ENCODE measurements around the gene RB1.
A peak's percentile ranks its signal among the peaks of the same experiment; 100 is the strongest.

DNA sequence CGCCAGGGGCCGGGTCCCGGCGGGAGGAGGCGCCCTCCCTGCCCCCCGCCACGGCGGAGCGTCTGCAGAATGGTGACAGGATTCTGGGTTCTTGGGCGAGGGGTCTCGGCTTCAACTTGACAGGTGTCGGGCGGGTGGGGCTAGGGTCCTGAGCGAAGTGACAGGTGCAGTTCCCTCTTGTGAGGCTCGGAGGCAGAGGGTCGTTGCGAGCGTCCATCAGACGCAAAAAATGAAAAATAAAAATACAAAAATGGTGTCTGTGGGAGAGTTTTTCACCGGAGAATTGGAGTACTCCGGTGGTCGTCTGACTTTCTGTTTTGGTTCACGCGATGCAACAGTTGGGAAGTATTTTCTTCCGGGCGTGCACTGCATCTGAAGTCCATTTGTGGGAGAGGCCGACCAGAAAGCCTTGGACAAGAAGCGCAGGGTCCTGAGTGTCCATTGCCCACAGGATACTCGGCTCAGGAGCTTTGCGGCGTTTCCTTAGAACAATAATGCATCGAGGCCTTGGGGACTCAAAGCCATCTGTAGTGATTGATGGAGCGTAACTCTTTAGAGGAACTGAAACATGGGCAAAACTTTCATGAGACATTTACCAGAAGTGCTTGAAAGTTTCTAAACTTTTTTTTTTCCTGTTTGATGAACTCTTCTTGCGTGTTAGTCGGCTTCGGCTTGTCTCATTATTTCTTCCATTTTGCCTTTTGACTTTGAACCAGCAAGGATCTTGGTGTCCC is 759 bp downstream of the RB1 start:
- TF ChIP-seq POLR2A (IDR thresholded peaks at IDR 0.05) = peak in 1 of 2 donors; percentile 59
- TF ChIP-seq, protein P1, sequence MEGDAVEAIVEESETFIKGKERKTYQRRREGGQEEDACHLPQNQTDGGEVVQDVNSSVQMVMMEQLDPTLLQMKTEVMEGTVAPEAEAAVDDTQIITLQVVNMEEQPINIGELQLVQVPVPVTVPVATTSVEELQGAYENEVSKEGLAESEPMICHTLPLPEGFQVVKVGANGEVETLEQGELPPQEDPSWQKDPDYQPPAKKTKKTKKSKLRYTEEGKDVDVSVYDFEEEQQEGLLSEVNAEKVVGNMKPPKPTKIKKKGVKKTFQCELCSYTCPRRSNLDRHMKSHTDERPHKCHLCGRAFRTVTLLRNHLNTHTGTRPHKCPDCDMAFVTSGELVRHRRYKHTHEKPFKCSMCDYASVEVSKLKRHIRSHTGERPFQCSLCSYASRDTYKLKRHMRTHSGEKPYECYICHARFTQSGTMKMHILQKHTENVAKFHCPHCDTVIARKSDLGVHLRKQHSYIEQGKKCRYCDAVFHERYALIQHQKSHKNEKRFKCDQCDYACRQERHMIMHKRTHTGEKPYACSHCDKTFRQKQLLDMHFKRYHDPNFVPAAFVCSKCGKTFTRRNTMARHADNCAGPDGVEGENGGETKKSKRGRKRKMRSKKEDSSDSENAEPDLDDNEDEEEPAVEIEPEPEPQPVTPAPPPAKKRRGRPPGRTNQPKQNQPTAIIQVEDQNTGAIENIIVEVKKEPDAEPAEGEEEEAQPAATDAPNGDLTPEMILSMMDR (IDR thresholded peaks at IDR 0.05) = no peak
